Right forelimb (tissue), 1 donor: ENCODE results near the gene RALY.

Experiments used
- DNase-seq: peaks from one replicate; pipeline ENCODE4 v3.0.0-alpha.2; 2018

Gene RALY

GRCh38 chr20:33993576-33994221 is at the start of gene RALY:
TSS of gene RALY (plus strand) at chr20:33993911. CDS start at chr20:34072075, 78,164 bp downstream.
- DNase-seq: no peak

GRCh38 chr20:33944914-33945313 is 48.8 kb upstream of the RALY start:
- DNase-seq: no peak

GRCh38 chr20:33945391-33946081 is 48.2 kb upstream of the RALY start:
- no peak for DNase-seq

- no peak for DNase-seq
Measured at GRCh38 chr20:33947709-33948295, 45.9 kb upstream of the RALY start.

- DNase-seq: no peak
Measured at GRCh38 chr20:33948480-33948879, 45.2 kb upstream of the RALY start.

- DNase-seq: no peak
Measured at GRCh38 chr20:33951171-33951570, 42.5 kb upstream of the RALY start.

- DNase-seq: no peak
Measured at GRCh38 chr20:33954504-33954903, 39.2 kb upstream of the RALY start.

GRCh38 chr20:33963751-33964150 is 30.0 kb upstream of the RALY start:
- DNase-seq: no peak

GRCh38 chr20:33964441-33964840 is 29.3 kb upstream of the RALY start:
- DNase-seq: no peak

- DNase-seq: no peak
Measured at GRCh38 chr20:33967126-33967525, 26.6 kb upstream of the RALY start.

GRCh38 chr20:33969563-33969962 is 24.1 kb upstream of the RALY start:
- no peak for DNase-seq

- DNase-seq: no peak
Measured at GRCh38 chr20:33970229-33970628, 23.5 kb upstream of the RALY start.

GRCh38 chr20:33971147-33971975 is 22.4 kb upstream of the RALY start:
- no peak for DNase-seq

GRCh38 chr20:33976959-33977358 is 16.8 kb upstream of the RALY start:
- DNase-seq: no peak

- no peak for DNase-seq
Measured at GRCh38 chr20:33977535-33977934, 16.2 kb upstream of the RALY start.

- no peak for DNase-seq
Measured at GRCh38 chr20:33979094-33979493, 14.6 kb upstream of the RALY start.

GRCh38 chr20:33981347-33981746 is 12.4 kb upstream of the RALY start:
- DNase-seq: no peak

GRCh38 chr20:33981964-33982363 is 11.7 kb upstream of the RALY start:
- no peak for DNase-seq

- DNase-seq: no peak
Measured at GRCh38 chr20:33983371-33983770, 10.3 kb upstream of the RALY start.

- no peak for DNase-seq
Measured at GRCh38 chr20:33984182-33984719, 9.5 kb upstream of the RALY start.

GRCh38 chr20:33985280-33985679 is 8.4 kb upstream of the RALY start:
- DNase-seq: no peak

- no peak for DNase-seq
Measured at GRCh38 chr20:33985830-33986229, 7.9 kb upstream of the RALY start.

- no peak for DNase-seq
Measured at GRCh38 chr20:33986560-33987216, 7.0 kb upstream of the RALY start.
